Measurements from ENCODE around the gene CDC42EP4.

CDC42EP4 gene

DNA sequence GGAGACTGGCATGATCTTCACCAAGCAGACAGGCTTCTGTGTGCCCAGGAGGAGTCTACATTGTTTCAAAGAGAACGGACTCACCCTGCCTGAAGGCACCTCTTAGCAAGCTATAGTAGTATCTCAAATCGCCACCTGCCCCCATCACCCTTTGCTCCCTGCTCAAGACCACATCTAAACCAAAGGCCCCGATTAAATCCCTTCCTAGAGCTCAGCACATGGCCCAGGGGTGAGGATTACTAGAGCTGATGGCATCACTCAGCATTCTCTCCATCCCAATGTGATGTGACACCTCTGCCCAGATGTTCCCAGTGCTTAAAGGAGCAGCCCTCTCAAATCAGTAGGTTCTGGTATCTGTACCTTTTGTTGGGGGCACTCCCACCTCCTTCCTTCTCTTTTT lies 8.0 kb upstream of the CDC42EP4 start:
- H3K4me1 ChIP-seq = peaks cover 2% of the 10 kb centered on the region

DNA sequence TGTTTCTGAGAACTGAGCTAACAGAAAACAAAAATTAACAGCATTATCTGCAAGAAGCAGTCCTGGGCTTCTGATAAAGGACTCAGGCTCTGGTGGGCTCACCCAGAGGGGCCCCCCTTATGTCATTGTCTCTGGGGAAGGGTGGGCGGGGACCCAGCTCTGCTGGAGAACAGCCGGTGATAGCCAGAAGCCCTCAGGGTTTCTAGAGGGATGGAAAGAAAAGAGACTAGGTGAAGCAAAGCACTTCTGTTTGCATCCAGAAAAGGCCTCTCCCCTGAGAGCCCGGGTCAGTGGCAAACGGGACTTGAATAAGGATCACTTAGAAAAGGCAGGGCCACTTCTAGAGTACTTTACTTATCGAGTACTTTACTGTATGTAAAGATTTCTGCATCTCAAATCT lies 7.0 kb upstream of the CDC42EP4 start:
- no peaks in the 10 kb centered on the region for H3K9me3 ChIP-seq (ENCODE audit: control insufficient read depth, low read length)

More for the DNA sequence above, 8.0 kb upstream of the CDC42EP4 start:
- TF ChIP-seq, protein P1, sequence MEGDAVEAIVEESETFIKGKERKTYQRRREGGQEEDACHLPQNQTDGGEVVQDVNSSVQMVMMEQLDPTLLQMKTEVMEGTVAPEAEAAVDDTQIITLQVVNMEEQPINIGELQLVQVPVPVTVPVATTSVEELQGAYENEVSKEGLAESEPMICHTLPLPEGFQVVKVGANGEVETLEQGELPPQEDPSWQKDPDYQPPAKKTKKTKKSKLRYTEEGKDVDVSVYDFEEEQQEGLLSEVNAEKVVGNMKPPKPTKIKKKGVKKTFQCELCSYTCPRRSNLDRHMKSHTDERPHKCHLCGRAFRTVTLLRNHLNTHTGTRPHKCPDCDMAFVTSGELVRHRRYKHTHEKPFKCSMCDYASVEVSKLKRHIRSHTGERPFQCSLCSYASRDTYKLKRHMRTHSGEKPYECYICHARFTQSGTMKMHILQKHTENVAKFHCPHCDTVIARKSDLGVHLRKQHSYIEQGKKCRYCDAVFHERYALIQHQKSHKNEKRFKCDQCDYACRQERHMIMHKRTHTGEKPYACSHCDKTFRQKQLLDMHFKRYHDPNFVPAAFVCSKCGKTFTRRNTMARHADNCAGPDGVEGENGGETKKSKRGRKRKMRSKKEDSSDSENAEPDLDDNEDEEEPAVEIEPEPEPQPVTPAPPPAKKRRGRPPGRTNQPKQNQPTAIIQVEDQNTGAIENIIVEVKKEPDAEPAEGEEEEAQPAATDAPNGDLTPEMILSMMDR (IDR thresholded peaks at IDR 0.05) = no peak
- H3K9ac ChIP-seq = no peak overlapping the region
- no peaks in the 10 kb centered on the region for H3K36me3 ChIP-seq (ENCODE audit: control insufficient read depth, insufficient read depth, low read length)
- H2AFZ ChIP-seq = no peak overlapping the region
- H3K4me3 ChIP-seq (ENCODE audit: low read depth, low read length) = no peak overlapping the region
- H3K27me3 ChIP-seq (ENCODE audit: control insufficient read depth, insufficient read depth, low read length) = no peaks in the 10 kb centered on the region
- H3K4me2 ChIP-seq (ENCODE audit: low read length) = no peak overlapping the region
- H3K27ac ChIP-seq = no peak overlapping the region
- no peaks in the 10 kb centered on the region for H3K9me3 ChIP-seq (ENCODE audit: control insufficient read depth, low read length)
- no peaks in the 10 kb centered on the region for H3K79me2 ChIP-seq

DNA sequence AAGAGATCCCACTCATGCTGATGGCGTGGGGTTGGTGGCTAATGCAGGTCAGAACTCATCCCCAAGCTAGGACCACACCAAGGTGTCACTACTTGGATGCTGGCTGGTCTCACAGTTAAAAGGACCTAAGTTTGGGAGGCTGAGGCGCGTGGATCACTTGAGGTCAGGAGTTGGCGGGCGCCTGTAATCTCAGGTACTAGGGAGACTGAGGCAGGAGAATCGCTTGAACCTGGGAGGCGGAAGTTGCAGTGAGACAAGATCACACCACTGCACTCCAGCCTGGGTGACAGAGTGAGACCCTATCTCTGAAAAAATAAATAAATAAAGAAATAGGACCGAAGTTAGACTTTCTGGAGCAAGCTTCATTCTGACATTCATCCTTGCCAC lies 6.6 kb upstream of the CDC42EP4 start:
- TF ChIP-seq, protein P1 (IDR thresholded peaks at IDR 0.05) = no peak
- Histone ChIP-seq H3K4me1 (no peaks in the 10 kb centered on the region), H3K4me3 (ENCODE audit: low read depth, low read length) (no peak overlapping the region), H3K36me3 (ENCODE audit: control insufficient read depth, insufficient read depth, low read length) (no peaks in the 10 kb centered on the region), H3K9ac (no peak overlapping the region), H3K79me2 (no peaks in the 10 kb centered on the region), H2AFZ (no peak overlapping the region), H3K4me2 (ENCODE audit: low read length) (no peak overlapping the region), H3K9me3 (ENCODE audit: control insufficient read depth, low read length) (no peaks in the 10 kb centered on the region), H3K27me3 (ENCODE audit: control insufficient read depth, insufficient read depth, low read length) (no peaks in the 10 kb centered on the region), H3K27ac (no peak overlapping the region)

More for the DNA sequence above, 7.0 kb upstream of the CDC42EP4 start:
- Histone ChIP-seq H3K9ac (no peak overlapping the region), H2AFZ (no peak overlapping the region), H3K4me1 (peaks cover 2% of the 10 kb centered on the region), H3K4me2 (ENCODE audit: low read length) (no peak overlapping the region), H3K27ac (no peak overlapping the region), H3K27me3 (ENCODE audit: control insufficient read depth, insufficient read depth, low read length) (no peaks in the 10 kb centered on the region), H3K4me3 (ENCODE audit: low read depth, low read length) (no peak overlapping the region), H3K36me3 (ENCODE audit: control insufficient read depth, insufficient read depth, low read length) (no peaks in the 10 kb centered on the region), H3K79me2 (no peaks in the 10 kb centered on the region)
- TF ChIP-seq, protein P1 (IDR thresholded peaks at IDR 0.05) = no peak

DNA sequence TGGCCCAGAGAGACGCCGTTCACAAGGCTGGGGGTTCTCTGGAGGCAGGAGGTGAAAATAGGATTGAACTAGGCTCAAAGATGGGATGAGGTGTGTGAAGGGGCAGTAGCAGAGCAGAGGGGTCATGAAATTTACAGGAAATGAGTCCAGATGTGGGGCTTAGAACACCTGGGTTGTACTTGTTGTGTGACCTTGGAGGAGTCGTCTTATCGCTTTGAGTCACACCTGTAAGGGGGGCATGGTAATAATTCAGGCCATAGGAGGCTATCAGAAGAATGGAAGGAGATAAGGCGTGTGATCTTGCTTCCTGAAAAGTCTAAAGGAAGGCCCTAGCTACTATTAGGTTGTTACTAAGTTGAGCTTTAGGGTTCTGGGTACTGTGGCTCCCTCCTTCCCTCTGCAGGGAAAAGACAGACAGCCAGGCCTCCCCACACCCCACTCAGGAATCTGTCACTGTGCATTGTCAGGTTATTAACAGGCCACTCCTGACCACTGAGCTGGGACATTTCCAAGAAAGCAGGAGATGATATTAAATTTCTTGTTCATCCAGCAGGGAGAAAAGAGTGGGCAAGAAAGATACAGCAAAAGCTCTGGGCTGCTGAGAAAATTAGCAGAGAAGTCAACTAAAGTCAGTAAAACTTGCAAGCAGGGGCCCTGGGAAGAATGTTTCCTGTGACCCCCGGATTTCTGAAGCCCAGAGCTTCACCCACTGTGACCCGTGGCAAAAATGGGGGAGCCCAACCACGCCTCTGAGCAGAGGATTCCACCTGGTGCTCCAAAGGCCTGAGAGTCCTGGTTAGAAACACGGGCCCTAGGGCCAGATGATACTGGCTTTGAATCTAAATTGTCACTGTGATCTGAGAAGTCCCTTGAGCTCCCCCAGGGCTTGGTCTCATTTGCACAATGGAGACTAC lies 6.0 kb upstream of the CDC42EP4 start:
- Histone ChIP-seq H3K36me3 (ENCODE audit: control insufficient read depth, insufficient read depth, low read length) (no peaks in the 10 kb centered on the region), H3K4me3 (ENCODE audit: low read depth, low read length) (no peak overlapping the region), H3K4me2 (ENCODE audit: low read length) (no peak overlapping the region), H3K9ac (no peak overlapping the region), H3K9me3 (ENCODE audit: control insufficient read depth, low read length) (no peaks in the 10 kb centered on the region), H3K27ac (no peak overlapping the region), H3K27me3 (ENCODE audit: control insufficient read depth, insufficient read depth, low read length) (no peaks in the 10 kb centered on the region), H3K79me2 (no peaks in the 10 kb centered on the region), H2AFZ (no peak overlapping the region), H3K4me1 (peaks cover under 1% of the 10 kb centered on the region)
- TF ChIP-seq, protein P1 (IDR thresholded peaks at IDR 0.05) = no peak
